ENCODE results near the gene MACC1.

Gene MACC1

GRCh38 chr7:20229646-20230500, 12.7 kb upstream of the MACC1 start:
- no peak for DNase-seq (ENCODE audit: extremely low read depth, low read depth)
- no peak for TF ChIP-seq CTCF (IDR thresholded peaks at IDR 0.05; ENCODE audit: low read depth, low read length)

GRCh38 chr7:20229081-20229480, 11.9 kb upstream of the MACC1 start:
- no peak for DNase-seq (ENCODE audit: extremely low read depth, low read depth)
- TF ChIP-seq CTCF (IDR thresholded peaks at IDR 0.05; ENCODE audit: low read depth, low read length) = no peak

- no peak for TF ChIP-seq CTCF (IDR thresholded peaks at IDR 0.05; ENCODE audit: low read depth, low read length)
- DNase-seq (ENCODE audit: extremely low read depth, low read depth) = no peak
These were observed 11.5 kb upstream of the MACC1 start for GRCh38 chr7:20228654-20229053.

GRCh38 chr7:20227291-20227795, 10.2 kb upstream of the MACC1 start:
- TF ChIP-seq CTCF (IDR thresholded peaks at IDR 0.05; ENCODE audit: low read depth, low read length) = no peak
- DNase-seq (ENCODE audit: extremely low read depth, low read depth) = no peak

GRCh38 chr7:20226860-20227259, 9.7 kb upstream of the MACC1 start:
- TF ChIP-seq CTCF (IDR thresholded peaks at IDR 0.05; ENCODE audit: low read depth, low read length) = no peak
- DNase-seq (ENCODE audit: extremely low read depth, low read depth) = no peak

- DNase-seq (ENCODE audit: extremely low read depth, low read depth) = no peak
- no peak for TF ChIP-seq CTCF (IDR thresholded peaks at IDR 0.05; ENCODE audit: low read depth, low read length)
These were observed 8.2 kb upstream of the MACC1 start for GRCh38 chr7:20225384-20225783.

- DNase-seq (ENCODE audit: extremely low read depth, low read depth) = no peak
- TF ChIP-seq CTCF (IDR thresholded peaks at IDR 0.05; ENCODE audit: low read depth, low read length) = no peak
These were observed 6.8 kb upstream of the MACC1 start for GRCh38 chr7:20224025-20224424.
